ENCODE results near the gene CAB39L. TPM values are rescaled to one million over a fixed set of nuclear protein-coding genes. Genes with fewer than 3 reads are reported as not detected.

The CAB39L gene
- total and polyA plus RNA-seq, 10 donors, result 1.6 to 7.5 (median 5.9) TPM

- Histone ChIP-seq H3K4me3 (no peak overlapping the region), H3K36me3 (peaks cover 0 to 19% (median 0%) of the 10 kb centered on the region in 6 donors), H3K27me3 (replicated peaks in 1 of 7) (no peaks in the 10 kb centered on the region), H3K4me1 (peaks cover 0 to 36% (median 24%) of the 10 kb centered on the region in 6 donors), H3K9me3 (no peaks in the 10 kb centered on the region), H3K27ac (peak overlapping the region in 2 of 8 donors; percentile 5 to 26)
- DNase-seq, result no peak
- no peak for TF ChIP-seq POLR2AphosphoS5 (IDR thresholded peaks at IDR 0.05)
- no peak for TF ChIP-seq POLR2A (IDR thresholded peaks at IDR 0.05)
- no peak for TF ChIP-seq CTCF (IDR thresholded peaks at IDR 0.05 in 8 of 11, conservative IDR thresholded peaks at IDR 0.05 in 3 of 11)
- WGBS, 5 donors, result 87 to 94% (median 90%) methylated on average over 7 of the region's 7 CpGs
- intact Hi-C loops (cut with DNase I; ENCODE audit: low total_unique reads), result loop anchor here (5.0 kb wide), 2 partner anchors 145 to 305 kb away; no protein-coding TSS in a partner anchor
These were observed 141.6 kb downstream of the CAB39L start for GRCh38 chr13:49302222-49302621.

- Histone ChIP-seq H3K36me3 (peaks cover 0 to 31% (median 0%) of the 10 kb centered on the region in 6 donors), H3K4me1 (peaks cover 0 to 36% (median 24%) of the 10 kb centered on the region in 6 donors), H3K4me3 (peak overlapping the region in 4 of 8 donors; percentile 9 to 60 (median 22)), H3K27ac (peak overlapping the region in 5 of 8 donors; percentile 39 to 69 (median 48)), H3K27me3 (replicated peaks in 1 of 7) (no peaks in the 10 kb centered on the region), H3K9me3 (no peaks in the 10 kb centered on the region)
- TF ChIP-seq CTCF (IDR thresholded peaks at IDR 0.05 in 8 of 11, conservative IDR thresholded peaks at IDR 0.05 in 3 of 11) (peak; percentile 73 to 95 (median 86)), POLR2A (IDR thresholded peaks at IDR 0.05) (no peak), POLR2AphosphoS5 (IDR thresholded peaks at IDR 0.05) (peak in 1 of 3 donors; percentile 39)
- DNase-seq, result peak; percentile 82
- intact Hi-C loops (cut with DNase I; ENCODE audit: low total_unique reads), result loop anchor here (5.0 kb wide), 2 partner anchors 146 to 306 kb away; no protein-coding TSS in a partner anchor
- WGBS, 5 donors, result 45 to 52% (median 48%) methylated on average over 20 of the region's 20 CpGs
These were observed 142.9 kb downstream of the CAB39L start for GRCh38 chr13:49300739-49301589.

- H3K4me1 ChIP-seq, result peaks cover 0 to 36% (median 24%) of the 10 kb centered on the region in 6 donors
- H3K36me3 ChIP-seq, result peaks cover 0 to 38% (median 0%) of the 10 kb centered on the region in 6 donors
- intact Hi-C loops (cut with DNase I; ENCODE audit: low total_unique reads), result loop anchor here (5.0 kb wide), 2 partner anchors 147 to 307 kb away; no protein-coding TSS in a partner anchor
- no peaks in the 10 kb centered on the region for H3K9me3 ChIP-seq
- WGBS, 5 donors, result 61 to 83% (median 70%) methylated on average over 5 of the region's 5 CpGs
- no peak for TF ChIP-seq CTCF (IDR thresholded peaks at IDR 0.05 in 8 of 11, conservative IDR thresholded peaks at IDR 0.05 in 3 of 11)
- no peak for TF ChIP-seq POLR2A (IDR thresholded peaks at IDR 0.05)
- no peak for TF ChIP-seq POLR2AphosphoS5 (IDR thresholded peaks at IDR 0.05)
- no peak for DNase-seq
- H3K27me3 ChIP-seq (replicated peaks in 1 of 7), result no peaks in the 10 kb centered on the region
- H3K4me3 ChIP-seq, result no peak overlapping the region
- H3K27ac ChIP-seq, result no peak overlapping the region
These were observed 143.6 kb downstream of the CAB39L start for GRCh38 chr13:49300276-49300675.
